IMR-90 (cell line): ENCODE measurements around the gene MARK4. TPM values are rescaled to one million over a fixed set of nuclear protein-coding genes. Genes with fewer than 3 reads are reported as not detected.

Source experiments
- ATAC-seq: fragments of 200-7000 bp; cut with Tn5 transposase; 2 replicates; pipeline ENCODE4 v1.9.1; 2020; ENCODE audit warnings: low read depth, mild to moderate bottlenecking, moderate library complexity
- BruUV-seq: library from RNA; stranded (reverse); fragments of 400-500 nt; replicated peaks from 2 replicates; lab custom pipeline; 2021; lab: Mats Ljungman, UMichigan
- CTCF ChIA-PET: fragments of 300-600 bp; formaldehyde crosslinking; extraction: SDS; loops from one replicate; lab custom pipeline; 2021; ENCODE audit warnings: antibody characterized with exemption; lab: Yijun Ruan, JAX
- POLR2A ChIA-PET: fragments of 300-600 bp; sonication (Branson Sonifier 250); formaldehyde crosslinking; loops from one replicate; lab custom pipeline; 2022; ENCODE audit warnings: antibody characterized with exemption; ENCODE audit not compliant: unreplicated experiment; lab: Charles Lee
- DNase-seq: peaks from one replicate; pipeline ENCODE4 v3.0.0; 2013
- H2AFZ ChIP-seq: replicated peaks from 2 replicates; pipeline ENCODE3; 2013; ENCODE audit warnings: low read length, mild to moderate bottlenecking; ENCODE audit not compliant: poor library complexity
- H2AK5ac ChIP-seq: 2 replicates; pipeline ENCODE4 v1.6.1; 2013; ENCODE audit warnings: low read depth, low read length, inconsistent platforms
- H2AK9ac ChIP-seq: replicated peaks from 2 replicates; pipeline ENCODE3; 2013; ENCODE audit warnings: mild to moderate bottlenecking, low read depth, low read length, moderate library complexity; ENCODE audit not compliant: poor library complexity
- H2BK120ac ChIP-seq: 2 replicates; pipeline ENCODE4 v1.6.1; 2013; ENCODE audit warnings: low read depth, low read length, inconsistent platforms
- H2BK15ac ChIP-seq: 3 replicates; pipeline ENCODE4 v1.6.1; 2013; ENCODE audit warnings: low read depth, low read length, inconsistent platforms
- H2BK20ac ChIP-seq: 2 replicates; pipeline ENCODE4 v1.6.1; 2013; ENCODE audit warnings: low read depth, mild to moderate bottlenecking, inconsistent platforms, low read length, moderate library complexity
- H2BK5ac ChIP-seq: 2 replicates; pipeline ENCODE4 v1.6.1; 2013; ENCODE audit warnings: mild to moderate bottlenecking, low read depth, low read length, inconsistent platforms; ENCODE audit not compliant: poor library complexity, severe bottlenecking
- H3K14ac ChIP-seq: replicated peaks from 2 replicates; pipeline ENCODE4 v1.6.1; 2013; ENCODE audit warnings: low read depth, low read length, inconsistent platforms
- H3K18ac ChIP-seq: 2 replicates; pipeline ENCODE4 v1.6.1; 2013; ENCODE audit warnings: low read depth, low read length, control low read depth
- H3K23ac ChIP-seq: 2 replicates; pipeline ENCODE4 v1.6.1; 2013; ENCODE audit warnings: low read depth, low read length, inconsistent platforms
- H3K27ac ChIP-seq: 2 replicates; pipeline ENCODE4 v1.5.1; 2013; ENCODE audit warnings: mild to moderate bottlenecking, control low read depth, low read length; ENCODE audit not compliant: insufficient read depth
- H3K27me3 ChIP-seq: 2 replicates; pipeline ENCODE4 v1.6.1; 2013; ENCODE audit warnings: low read length; ENCODE audit not compliant: control insufficient read depth, insufficient read depth
- H3K36me3 ChIP-seq: 2 replicates; pipeline ENCODE4 v1.6.1; 2013; ENCODE audit warnings: low read length, mixed read lengths; ENCODE audit not compliant: control insufficient read depth, insufficient read depth
- H3K4ac ChIP-seq: 2 replicates; pipeline ENCODE4 v1.6.1; 2013; ENCODE audit warnings: low read depth, low read length, inconsistent platforms
- H3K4me1 ChIP-seq: 2 replicates; pipeline ENCODE4 v1.6.1; 2013; ENCODE audit warnings: low read length, mixed read lengths; ENCODE audit not compliant: control insufficient read depth, insufficient read depth
- H3K4me2 ChIP-seq: 2 replicates; pipeline ENCODE4 v1.6.1; 2013; ENCODE audit warnings: low read depth, mild to moderate bottlenecking, control low read depth, low read length, moderate library complexity
- H3K4me3 ChIP-seq: 2 replicates; pipeline ENCODE4 v1.5.1; 2013; ENCODE audit warnings: low read depth, mild to moderate bottlenecking, control low read depth, low read length, moderate library complexity; ENCODE audit not compliant: insufficient read depth
- H3K56ac ChIP-seq: 2 replicates; pipeline ENCODE4 v1.6.1; 2013; ENCODE audit warnings: low read length, inconsistent platforms; ENCODE audit not compliant: insufficient read depth; ENCODE audit errors: extremely low read depth
- H3K79me1 ChIP-seq, 2 experiments: 2 replicates each; pipeline ENCODE4 v1.6.1; 2013; ENCODE audit warnings: low read length in 2 of 2, inconsistent platforms in 1 of 2, low read depth in 1 of 2
- H3K9ac ChIP-seq: 2 replicates; pipeline ENCODE4 v1.6.1; 2013; ENCODE audit warnings: low read depth, low read length, control low read depth
- H3K9me1 ChIP-seq: 2 replicates; pipeline ENCODE4 v1.6.1; 2013; ENCODE audit warnings: low read length, inconsistent platforms; ENCODE audit not compliant: insufficient read depth
- H3K9me3 ChIP-seq: 2 replicates; pipeline ENCODE4 v1.6.1; 2013; ENCODE audit warnings: low read length; ENCODE audit not compliant: control insufficient read depth, insufficient read depth
- H4K20me1 ChIP-seq: 2 replicates; pipeline ENCODE4 v1.6.1; 2013; ENCODE audit warnings: low read length, inconsistent platforms; ENCODE audit not compliant: insufficient read depth
- H4K5ac ChIP-seq: 2 replicates; pipeline ENCODE4 v1.6.1; 2013; ENCODE audit warnings: mild to moderate bottlenecking, low read depth, low read length, control low read depth
- H4K8ac ChIP-seq, 2 experiments: 2 replicates each; pipeline ENCODE4 v1.6.1; 2013; ENCODE audit warnings: low read depth in 2 of 2, low read length in 2 of 2, control low read depth in 1 of 2, inconsistent platforms in 1 of 2
- H4K91ac ChIP-seq: 2 replicates; pipeline ENCODE4 v1.6.1; 2013; ENCODE audit warnings: low read depth, low read length, inconsistent platforms; ENCODE audit not compliant: insufficient read depth
- RCOR1 ChIP-seq: IDR thresholded peaks from 2 replicates; pipeline ENCODE4 v1.6.1; 2012; ENCODE audit warnings: mild to moderate bottlenecking, low read length, improper control_type of control experiment; ENCODE audit not compliant: insufficient replicate concordance
- WGBS, 2 experiments: methylation state at CpG; one replicate each; pipeline versions ENCODE4 v1.1.5 to v1.1.7; 2013; ENCODE audit warnings: missing lambda C conversion rate in 2 of 2; ENCODE audit not compliant: insufficient read length in 1 of 2; ENCODE audit errors: extremely low coverage in 2 of 2; 5-methylcytosine and 5-hydroxymethylcytosine counted together
- dilution Hi-C: fragments of 300-500 bp; cut with HindIII; formaldehyde crosslinking; loops from one replicate; pipeline ENCODE4 v1.14.3; 2018; ENCODE audit warnings: low sequenced_read_pairs; ENCODE audit not compliant: unreplicated experiment
- in situ Hi-C: fragments of 300-500 bp; cut with MboI; formaldehyde crosslinking; loops from 3 replicates; pipeline ENCODE4 v1.14.3; 2019; ENCODE audit warnings: low sequenced_read_pairs, inconsistent platforms, mixed read lengths
- intact Hi-C: fragments of 100-400 bp; cut with micrococcal nuclease; formaldehyde crosslinking; loops from 2 replicates; pipeline ENCODE4 v1.10.0; 2022
- polyA plus RNA-seq, 3 experiments: library from polyadenylated mRNA; depleted of rRNA; stranded (reverse); fragments of >200 nt; gene quantifications; 2 replicates each; pipeline ENCODE4 v1.2.3, GENCODE V29; 2012; ENCODE audit warnings: low replicate concordance in 1 of 3
- total RNA-seq: library from RNA; depleted of rRNA; stranded (reverse); fragments of >200 nt; gene quantifications from 2 replicates; pipeline ENCODE4 v1.2.3, GENCODE V29; 2012

The MARK4 gene
- total and polyA plus RNA-seq, 2 of the 4 experiments (the other 2 are of a cell fraction) = 11.3 to 20.7 TPM

DNA sequence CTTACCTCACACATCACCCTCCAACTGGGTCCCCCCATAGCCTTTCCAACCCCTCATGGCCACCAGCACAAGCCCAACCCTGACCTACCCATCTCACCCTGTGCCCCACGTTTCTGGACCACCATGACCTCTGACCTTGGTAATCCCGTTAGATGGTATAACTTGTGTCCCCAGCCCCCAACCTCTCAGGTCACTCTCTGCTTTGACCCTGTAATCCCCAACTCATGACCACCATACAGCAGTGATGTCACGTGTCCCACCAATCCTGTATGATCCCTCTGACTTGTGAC, 98.0 kb downstream of the MARK4 start:
- no peak for TF ChIP-seq RCOR1
- Histone ChIP-seq H2BK5ac (no peak overlapping the region), H3K27ac (no peak overlapping the region), H3K4me2 (no peak overlapping the region), H4K8ac (no peak overlapping the region), H3K4ac (no peak overlapping the region), H3K36me3 (peaks cover 32% of the 10 kb centered on the region), H3K56ac (no peak overlapping the region), H4K20me1 (peaks cover 15% of the 10 kb centered on the region), H4K5ac (no peak overlapping the region), H3K9ac (no peak overlapping the region), H3K4me3 (no peak overlapping the region), H3K79me1 (0 out of 4 replicates have a peak, but pooled peaks cover 0 to 4% of the 10 kb centered on the region in 2 experiments), H2BK20ac (no peak overlapping the region), H2BK15ac (no peak overlapping the region), H3K18ac (no peak overlapping the region), H2AFZ (peak overlapping the region; percentile 23), H3K23ac (no peak overlapping the region), H2AK5ac (no peak overlapping the region), H4K91ac (no peak overlapping the region), H2AK9ac (peak overlapping the region; percentile 78), H3K9me1 (peaks cover 2% of the 10 kb centered on the region; the same call in 1 of the 2 replicates), H2BK120ac (no peak overlapping the region), H3K9me3 (no peaks in the 10 kb centered on the region), H3K14ac (no peak overlapping the region), H3K4me1 (no peaks in the 10 kb centered on the region), H3K27me3 (peaks cover 2% of the 10 kb centered on the region; the same call in 1 of the 2 replicates)
- ATAC-seq = no peak
- no TSS peak for BruUV-seq
- ChIA-PET CTCF (no interaction called here), POLR2A (no interaction called here)
- in situ Hi-C loops = no loop called here
- WGBS, 2 experiments = no CpG with 5 or more reads among the region's 3 CpGs
- dilution Hi-C loops = no loop called here
- DNase-seq = no peak
- intact Hi-C loops = no loop called here
